ENCODE results near the gene ELF5. TPM values are rescaled to one million over a fixed set of nuclear protein-coding genes. Genes with fewer than 3 reads are reported as not detected.

Gene ELF5
- total and polyA plus RNA-seq, 2 of the 13 experiments (the other 11 are each of a cell fraction or from before 2014, with no cell fraction given): 0.51 to 2.6 TPM

DNA sequence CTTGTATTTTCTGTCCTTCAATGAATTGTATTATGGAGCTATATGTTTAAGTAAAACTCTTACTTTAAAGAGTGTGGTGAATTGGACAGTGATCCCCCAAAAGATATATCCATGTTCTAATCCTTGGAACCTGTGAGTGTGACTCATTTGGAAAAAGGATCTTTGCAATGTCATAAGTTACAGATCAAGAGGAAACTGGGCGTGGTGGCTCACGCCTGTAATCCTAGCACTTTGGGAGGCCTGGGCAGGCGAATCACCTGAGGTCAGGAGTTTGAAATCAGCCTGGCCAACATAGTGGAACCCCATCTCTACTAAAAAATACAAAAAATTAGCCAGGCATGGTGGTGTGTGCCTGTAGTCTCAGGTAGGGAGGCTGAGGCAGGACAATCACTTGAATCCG, 36.7 kb downstream of the ELF5 start:
- Histone ChIP-seq H3K36me3 (replicated peaks in 1 of 2; ENCODE audit: control insufficient read depth in 1 of 2, insufficient read depth in 2 of 2, low read length in 2 of 2) (peaks cover 4 to 15% of the 10 kb centered on the region in 2 experiments; a peak in 4 of 5 replicates), H3K4me1 (ENCODE audit: insufficient read depth, low read length) (peaks cover 26% of the 10 kb centered on the region), H3K27me3 (ENCODE audit: control insufficient read depth in 1 of 2, insufficient read depth in 2 of 2, low read length in 2 of 2) (no peaks in the 10 kb centered on the region), H3K9ac (ENCODE audit: insufficient read depth, low read depth, low read length) (no peak overlapping the region), H3K79me2 (ENCODE audit: insufficient read depth, low read length) (no peaks in the 10 kb centered on the region), H3K27ac (ENCODE audit: extremely low read length, insufficient read depth, low read length) (no peak overlapping the region), H3K4me2 (ENCODE audit: low read depth, low read length) (no peak overlapping the region), H3K9me3 (ENCODE audit: low read length) (no peaks in the 10 kb centered on the region), H3K4me3 (replicated peaks in 1 of 3; ENCODE audit: insufficient read depth in 1 of 3, low read depth in 2 of 3, low read length in 3 of 3) (no peak overlapping the region), H2AFZ (ENCODE audit: low read length) (no peak overlapping the region), H4K20me1 (ENCODE audit: insufficient read depth, low read length) (no peaks in the 10 kb centered on the region)
- ChIA-PET POLR2A (no interaction called here), CTCF (ENCODE audit: low intra/inter-chr PET ratio, low total read pairs) (no interaction called here)
- BruUV-seq (replicated peaks): no TSS peak
- DNase-seq (ENCODE audit: low spot score) (no peak), ATAC-seq (no peak), FAIRE-seq (no peak)
- in situ Hi-C loops (cut with HindIII; ENCODE audit: extremely low pct_ligation_motif_present, low pct_unique_long_range_greater_than_20kb): loop anchor here (10.0 to 25.0 kb wide), 2 partner anchors 62 to 490 kb away; no protein-coding TSS in a partner anchor
- WGBS (ENCODE audit: low lambda C conversion rate): 84% methylated on average over 4 of the region's 4 CpGs
- intact Hi-C loops (cut with micrococcal nuclease; ENCODE audit: unreplicated experiment): no loop called here
- no peak for TF ChIP-seq NCOA1 (CRISPR knock-in tag; IDR thresholded peaks at IDR 0.05)
- no peak for TF ChIP-seq U2AF2 (IDR thresholded peaks at IDR 0.05; ENCODE audit: low read depth, low read length)
- TF ChIP-seq ZBTB8A (CRISPR knock-in tag; IDR thresholded peaks at IDR 0.05; ENCODE audit: borderline replicate concordance, low read depth): no peak
- TF ChIP-seq, protein P1, sequence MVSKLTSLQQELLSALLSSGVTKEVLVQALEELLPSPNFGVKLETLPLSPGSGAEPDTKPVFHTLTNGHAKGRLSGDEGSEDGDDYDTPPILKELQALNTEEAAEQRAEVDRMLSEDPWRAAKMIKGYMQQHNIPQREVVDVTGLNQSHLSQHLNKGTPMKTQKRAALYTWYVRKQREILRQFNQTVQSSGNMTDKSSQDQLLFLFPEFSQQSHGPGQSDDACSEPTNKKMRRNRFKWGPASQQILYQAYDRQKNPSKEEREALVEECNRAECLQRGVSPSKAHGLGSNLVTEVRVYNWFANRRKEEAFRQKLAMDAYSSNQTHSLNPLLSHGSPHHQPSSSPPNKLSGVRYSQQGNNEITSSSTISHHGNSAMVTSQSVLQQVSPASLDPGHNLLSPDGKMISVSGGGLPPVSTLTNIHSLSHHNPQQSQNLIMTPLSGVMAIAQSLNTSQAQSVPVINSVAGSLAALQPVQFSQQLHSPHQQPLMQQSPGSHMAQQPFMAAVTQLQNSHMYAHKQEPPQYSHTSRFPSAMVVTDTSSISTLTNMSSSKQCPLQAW (CRISPR knock-in tag; IDR thresholded peaks at IDR 0.05): no peak
- TF ChIP-seq ZNF766 (CRISPR knock-in tag; IDR thresholded peaks at IDR 0.05; ENCODE audit: borderline replicate concordance): no peak
- no peak for TF ChIP-seq ZXDC (CRISPR knock-in tag; IDR thresholded peaks at IDR 0.05)
- no peak for TF ChIP-seq TFAP4 (IDR thresholded peaks at IDR 0.05; ENCODE audit: borderline replicate concordance, low read depth)
- TF ChIP-seq ZBTB7B (CRISPR knock-in tag; IDR thresholded peaks at IDR 0.05): no peak
- TF ChIP-seq ZFAT (CRISPR knock-in tag; conservative IDR thresholded peaks at IDR 0.05): no peak
- TF ChIP-seq ZFP82 (CRISPR knock-in tag; IDR thresholded peaks at IDR 0.05; ENCODE audit: borderline replicate concordance): no peak
- TF ChIP-seq SMARCC2 (IDR thresholded peaks at IDR 0.05): no peak
- TF ChIP-seq MED1 (CRISPR knock-in tag; IDR thresholded peaks at IDR 0.05): no peak
- no peak for TF ChIP-seq SOX5 (CRISPR knock-in tag; IDR thresholded peaks at IDR 0.05; ENCODE audit: borderline replicate concordance)
- TF ChIP-seq RXRA (CRISPR knock-in tag; IDR thresholded peaks at IDR 0.05): no peak
- no peak for TF ChIP-seq KDM5B (CRISPR knock-in tag; IDR thresholded peaks at IDR 0.05; ENCODE audit: borderline replicate concordance)
- no peak for TF ChIP-seq ZFP91 (CRISPR knock-in tag; IDR thresholded peaks at IDR 0.05; ENCODE audit: borderline replicate concordance)
- TF ChIP-seq MAF1 (CRISPR knock-in tag; IDR thresholded peaks at IDR 0.05; ENCODE audit: borderline replicate concordance): no peak
- TF ChIP-seq ZNF207 (IDR thresholded peaks at IDR 0.05; ENCODE audit: borderline replicate concordance): no peak

All from HepG2 (cell line).